Caco-2 (cell line): ENCODE measurements around the gene COL24A1. TPM values are rescaled to one million over a fixed set of nuclear protein-coding genes. Genes with fewer than 3 reads are reported as not detected.

Source experiments
- BruUV-seq: library from RNA; stranded (reverse); fragments of 400-500 nt; replicated peaks from 2 replicates; lab custom pipeline; 2021; lab: Mats Ljungman, UMichigan
- CTCF ChIA-PET: fragments of 300-600 bp; sonication (Branson Sonifier 250); formaldehyde crosslinking; loops from one replicate; lab custom pipeline; 2022; ENCODE audit warnings: antibody characterized with exemption; lab: Charles Lee
- POLR2A ChIA-PET: fragments of 300-600 bp; sonication (Branson Sonifier 250); formaldehyde crosslinking; loops from one replicate; lab custom pipeline; 2022; ENCODE audit warnings: antibody characterized with exemption; lab: Charles Lee
- DNase-seq, 2 experiments: peaks; one replicate each; pipeline versions ENCODE4 v3.0.0 to v3.0.0-alpha.2; 2020 to 2022
- H3K27me3 ChIP-seq: replicated peaks from 2 replicates; pipeline ENCODE4 v1.6.0; 2011; ENCODE audit warnings: low read length; ENCODE audit not compliant: control insufficient read depth, insufficient read depth
- H3K36me3 ChIP-seq: 2 replicates; pipeline ENCODE4 v1.5.1; 2011; ENCODE audit warnings: low read length; ENCODE audit not compliant: control insufficient read depth, insufficient read depth
- H3K4me1 ChIP-seq: fragments of 250-450 bp; sonication (Bioruptor Pico); 2 replicates; pipeline ENCODE4 v1.5.1; 2020; ENCODE audit warnings: mild to moderate bottlenecking
- H3K4me3 ChIP-seq: 2 replicates; pipeline ENCODE4 v1.5.1; 2011; ENCODE audit warnings: low read depth, mild to moderate bottlenecking, control low read depth, low read length
- H3K9me3 ChIP-seq: fragments of 250-450 bp; sonication (Bioruptor Pico); 2 replicates; pipeline ENCODE4 v1.5.1; 2020; ENCODE audit warnings: mild to moderate bottlenecking, moderate library complexity
- H3K27ac Mint-ChIP-seq: one replicate; pipeline ENCODE4 v1.8.0; 2022; ENCODE audit warnings: mixed read lengths; ENCODE audit not compliant: unreplicated experiment
- H3K27me3 Mint-ChIP-seq: one replicate; pipeline ENCODE4 v1.8.0; 2022; ENCODE audit warnings: mixed read lengths; ENCODE audit not compliant: insufficient read depth, unreplicated experiment
- H3K36me3 Mint-ChIP-seq: one replicate; pipeline ENCODE4 v1.8.0; 2022; ENCODE audit warnings: mild to moderate bottlenecking, mixed read lengths; ENCODE audit not compliant: insufficient read depth, unreplicated experiment
- H3K4me1 Mint-ChIP-seq: one replicate; pipeline ENCODE4 v1.8.0; 2022; ENCODE audit warnings: low read depth, mixed read lengths; ENCODE audit not compliant: unreplicated experiment
- H3K4me3 Mint-ChIP-seq: one replicate; pipeline ENCODE4 v1.8.0; 2022; ENCODE audit warnings: mild to moderate bottlenecking, moderate library complexity, mixed read lengths; ENCODE audit not compliant: unreplicated experiment
- H3K9me3 Mint-ChIP-seq: one replicate; pipeline ENCODE4 v1.8.0; 2022; ENCODE audit warnings: mixed read lengths; ENCODE audit not compliant: unreplicated experiment
- intact Hi-C: fragments of 100-400 bp; cut with micrococcal nuclease; formaldehyde crosslinking; loops from one replicate; pipeline ENCODE4 v1.10.0; 2022; ENCODE audit not compliant: unreplicated experiment
- total RNA-seq: library from RNA; stranded (reverse); gene quantifications from 2 replicates; pipeline ENCODE4 v1.2.3, GENCODE V29; 2022
- TF ChIP-seq, protein P1 (sequence below), 2 experiments: fragments of 200-600 bp in 1 of 2; IDR thresholded peaks; 1 replicate in 1 of 2; 2 replicates in 1 of 2; pipeline versions ENCODE4 v1.5.1 to v1.8.0; 2011 to 2022; ENCODE audit warnings: antibody characterized with exemption in 1 of 2, control low read depth in 1 of 2, inconsistent platforms in 1 of 2, low read depth in 1 of 2, low read length in 1 of 2, mild to moderate bottlenecking in 1 of 2, moderate library complexity in 1 of 2; ENCODE audit not compliant: insufficient read depth in 1 of 2, severe bottlenecking in 1 of 2, unreplicated experiment in 1 of 2

COL24A1 gene
- total RNA-seq, 1 experiment from 2014 or later: 0.07 TPM

DNA sequence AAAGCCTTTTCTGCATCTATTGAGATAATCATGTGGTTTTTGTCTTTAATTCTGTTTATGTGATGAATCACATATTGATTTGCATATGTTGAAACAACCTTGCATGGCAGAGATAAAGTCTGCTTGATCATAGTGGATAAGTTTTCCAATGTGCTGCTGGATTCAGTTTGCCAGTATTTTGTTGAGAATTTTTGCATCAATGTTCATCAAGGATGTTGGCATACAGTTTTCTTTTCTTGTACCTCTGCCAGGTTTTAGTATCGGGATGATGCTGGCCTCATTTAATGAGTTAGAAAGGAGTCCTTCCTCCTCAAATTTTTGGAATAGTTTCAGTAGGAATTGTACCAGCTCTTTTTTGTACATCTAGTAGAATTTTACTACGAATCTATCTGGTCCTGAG lies 55.0 kb downstream of the COL24A1 start:
- Mint-ChIP-seq H3K36me3 (no peaks in the 10 kb centered on the region), H3K27me3 (peaks cover 7% of the 10 kb centered on the region), H3K4me3 (no peak overlapping the region), H3K9me3 (peaks cover 10% of the 10 kb centered on the region), H3K4me1 (peaks cover 7% of the 10 kb centered on the region), H3K27ac (no peak overlapping the region)
- ChIA-PET POLR2A (no interaction called here), CTCF (no interaction called here)
- no peak overlapping the region for H3K4me3 ChIP-seq
- H3K36me3 ChIP-seq: no peaks in the 10 kb centered on the region
- no peaks in the 10 kb centered on the region for H3K9me3 ChIP-seq
- intact Hi-C loops: no loop called here
- no peaks in the 10 kb centered on the region for H3K27me3 ChIP-seq
- TF ChIP-seq, protein P1, sequence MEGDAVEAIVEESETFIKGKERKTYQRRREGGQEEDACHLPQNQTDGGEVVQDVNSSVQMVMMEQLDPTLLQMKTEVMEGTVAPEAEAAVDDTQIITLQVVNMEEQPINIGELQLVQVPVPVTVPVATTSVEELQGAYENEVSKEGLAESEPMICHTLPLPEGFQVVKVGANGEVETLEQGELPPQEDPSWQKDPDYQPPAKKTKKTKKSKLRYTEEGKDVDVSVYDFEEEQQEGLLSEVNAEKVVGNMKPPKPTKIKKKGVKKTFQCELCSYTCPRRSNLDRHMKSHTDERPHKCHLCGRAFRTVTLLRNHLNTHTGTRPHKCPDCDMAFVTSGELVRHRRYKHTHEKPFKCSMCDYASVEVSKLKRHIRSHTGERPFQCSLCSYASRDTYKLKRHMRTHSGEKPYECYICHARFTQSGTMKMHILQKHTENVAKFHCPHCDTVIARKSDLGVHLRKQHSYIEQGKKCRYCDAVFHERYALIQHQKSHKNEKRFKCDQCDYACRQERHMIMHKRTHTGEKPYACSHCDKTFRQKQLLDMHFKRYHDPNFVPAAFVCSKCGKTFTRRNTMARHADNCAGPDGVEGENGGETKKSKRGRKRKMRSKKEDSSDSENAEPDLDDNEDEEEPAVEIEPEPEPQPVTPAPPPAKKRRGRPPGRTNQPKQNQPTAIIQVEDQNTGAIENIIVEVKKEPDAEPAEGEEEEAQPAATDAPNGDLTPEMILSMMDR (IDR thresholded peaks at IDR 0.05; ENCODE audit: insufficient read depth in 1 of 2, low read depth in 1 of 2, low read length in 1 of 2, severe bottlenecking in 1 of 2, unreplicated experiment in 1 of 2): no peak
- H3K4me1 ChIP-seq: no peaks in the 10 kb centered on the region
- no peak for DNase-seq
- BruUV-seq: no TSS peak

DNA sequence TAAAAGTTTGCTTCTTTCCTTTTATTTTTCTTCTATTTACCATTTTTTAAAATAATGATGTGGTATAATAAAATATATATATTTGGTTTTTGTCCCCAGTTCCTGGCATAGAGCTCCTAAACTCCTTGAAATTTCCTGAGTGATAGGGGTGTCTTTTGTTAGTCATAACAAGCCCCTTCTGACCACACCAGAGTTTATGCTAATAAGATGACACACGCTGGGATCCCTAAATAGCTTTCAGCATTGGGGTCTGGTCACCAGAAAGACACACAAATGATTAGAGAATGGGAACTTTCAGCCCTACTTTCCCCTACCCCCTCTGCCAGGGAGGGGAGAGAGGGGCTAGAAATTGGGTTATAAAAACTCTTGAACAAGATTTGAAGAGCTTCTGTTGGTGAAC lies 56.2 kb downstream of the COL24A1 start:
- Histone ChIP-seq H3K36me3 (no peaks in the 10 kb centered on the region), H3K4me1 (no peaks in the 10 kb centered on the region), H3K4me3 (no peak overlapping the region), H3K9me3 (no peaks in the 10 kb centered on the region), H3K27me3 (no peaks in the 10 kb centered on the region)
- H3K9me3 Mint-ChIP-seq: peaks cover 11% of the 10 kb centered on the region
- H3K36me3 Mint-ChIP-seq: no peaks in the 10 kb centered on the region
- no TSS peak for BruUV-seq
- H3K27me3 Mint-ChIP-seq: peaks cover 7% of the 10 kb centered on the region
- intact Hi-C loops: no loop called here
- ChIA-PET POLR2A (no interaction called here), CTCF (no interaction called here)
- no peak for DNase-seq
- H3K27ac Mint-ChIP-seq: no peak overlapping the region
- H3K4me1 Mint-ChIP-seq: peaks cover 7% of the 10 kb centered on the region
- TF ChIP-seq, protein P1 (IDR thresholded peaks at IDR 0.05; ENCODE audit: insufficient read depth in 1 of 2, low read depth in 1 of 2, low read length in 1 of 2, severe bottlenecking in 1 of 2, unreplicated experiment in 1 of 2): no peak
- H3K4me3 Mint-ChIP-seq: no peak overlapping the region

DNA sequence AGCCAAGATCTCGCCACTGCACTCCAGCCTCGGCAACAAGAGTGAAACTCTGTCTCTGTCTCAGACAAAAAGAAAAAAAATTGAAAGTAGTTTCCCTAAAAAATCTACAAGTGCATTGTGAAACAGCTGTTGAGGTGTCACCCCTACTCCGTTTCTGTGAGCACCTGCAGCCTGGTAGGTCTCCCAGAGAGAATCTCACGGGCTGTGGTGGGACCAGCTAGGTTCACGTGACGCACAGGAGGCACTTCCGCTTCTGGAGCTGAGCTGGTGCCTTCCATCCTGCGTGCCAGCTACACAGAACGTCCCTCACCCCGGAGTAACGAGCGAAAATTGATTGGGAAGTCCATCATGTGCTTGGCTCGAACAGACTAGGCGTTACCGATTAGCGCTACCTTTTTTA lies 66.8 kb downstream of the COL24A1 start:
- H3K36me3 ChIP-seq: no peaks in the 10 kb centered on the region
- no peak for DNase-seq
- TF ChIP-seq, protein P1 (IDR thresholded peaks at IDR 0.05; ENCODE audit: insufficient read depth in 1 of 2, low read depth in 1 of 2, low read length in 1 of 2, severe bottlenecking in 1 of 2, unreplicated experiment in 1 of 2): no peak
- intact Hi-C loops: no loop called here
- H3K27me3 ChIP-seq: no peaks in the 10 kb centered on the region
- no peak overlapping the region for H3K4me3 ChIP-seq
- ChIA-PET CTCF (no interaction called here), POLR2A (no interaction called here)
- BruUV-seq: no TSS peak
- Mint-ChIP-seq H3K27me3 (no peaks in the 10 kb centered on the region), H3K9me3 (no peaks in the 10 kb centered on the region), H3K36me3 (no peaks in the 10 kb centered on the region), H3K27ac (no peak overlapping the region), H3K4me1 (no peaks in the 10 kb centered on the region), H3K4me3 (no peak overlapping the region)
- no peaks in the 10 kb centered on the region for H3K4me1 ChIP-seq
- H3K9me3 ChIP-seq: no peaks in the 10 kb centered on the region
